ENCODE data around the gene ACOT8.

ACOT8 gene

GRCh38 chr20:45894797-45895196 lies 37.6 kb upstream of the ACOT8 start:
- no peak for TF ChIP-seq REST (IDR thresholded peaks at IDR 0.05; ENCODE audit: insufficient read depth in 1 of 2, low read depth in 2 of 2, low read length in 2 of 2)

DNA sequence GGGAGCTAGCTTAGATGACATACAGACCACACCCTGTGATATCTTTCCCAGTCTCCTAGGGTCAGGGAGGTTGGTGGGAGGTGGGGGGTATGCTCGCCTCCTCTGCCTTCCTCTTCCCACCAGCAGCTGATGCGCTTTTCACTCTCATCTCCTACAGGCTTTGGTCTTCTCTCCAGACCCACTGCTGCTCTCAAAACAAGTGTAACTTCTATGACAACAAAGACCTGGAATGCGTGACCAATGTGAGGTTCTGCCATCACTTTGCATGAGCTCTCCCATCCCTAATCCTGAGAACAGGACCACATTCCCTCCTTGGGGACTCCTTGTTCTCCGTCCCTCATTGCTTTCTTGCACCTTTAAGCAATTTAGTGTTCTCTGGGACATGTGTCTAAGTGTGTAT lies 36.6 kb upstream of the ACOT8 start:
- TF ChIP-seq POLR2AphosphoS5 (IDR thresholded peaks at IDR 0.05; ENCODE audit: low read depth, low read length) (no peak), FOXP2 (optimal IDR thresholded peaks at IDR 0.05; ENCODE audit: borderline replicate concordance, extremely low read depth, extremely low read length, insufficient read depth) (no peak), REST (IDR thresholded peaks at IDR 0.05; ENCODE audit: insufficient read depth in 1 of 2, low read depth in 2 of 2, low read length in 2 of 2) (no peak), SIN3A (IDR thresholded peaks at IDR 0.05; ENCODE audit: borderline replicate concordance, insufficient read depth, low read length) (no peak), TAF1 (IDR thresholded peaks at IDR 0.05; ENCODE audit: borderline replicate concordance, insufficient read depth, low read length) (no peak)

GRCh38 chr20:45892828-45893500 lies 35.8 kb upstream of the ACOT8 start:
- TF ChIP-seq SIN3A (IDR thresholded peaks at IDR 0.05; ENCODE audit: borderline replicate concordance, insufficient read depth, low read length) (no peak), POLR2AphosphoS5 (IDR thresholded peaks at IDR 0.05; ENCODE audit: low read depth, low read length) (no peak), REST (IDR thresholded peaks at IDR 0.05; ENCODE audit: insufficient read depth in 1 of 2, low read depth in 2 of 2, low read length in 2 of 2) (no peak), TAF1 (IDR thresholded peaks at IDR 0.05; ENCODE audit: borderline replicate concordance, insufficient read depth, low read length) (no peak), FOXP2 (optimal IDR thresholded peaks at IDR 0.05; ENCODE audit: borderline replicate concordance, extremely low read depth, extremely low read length, insufficient read depth) (no peak)

DNA sequence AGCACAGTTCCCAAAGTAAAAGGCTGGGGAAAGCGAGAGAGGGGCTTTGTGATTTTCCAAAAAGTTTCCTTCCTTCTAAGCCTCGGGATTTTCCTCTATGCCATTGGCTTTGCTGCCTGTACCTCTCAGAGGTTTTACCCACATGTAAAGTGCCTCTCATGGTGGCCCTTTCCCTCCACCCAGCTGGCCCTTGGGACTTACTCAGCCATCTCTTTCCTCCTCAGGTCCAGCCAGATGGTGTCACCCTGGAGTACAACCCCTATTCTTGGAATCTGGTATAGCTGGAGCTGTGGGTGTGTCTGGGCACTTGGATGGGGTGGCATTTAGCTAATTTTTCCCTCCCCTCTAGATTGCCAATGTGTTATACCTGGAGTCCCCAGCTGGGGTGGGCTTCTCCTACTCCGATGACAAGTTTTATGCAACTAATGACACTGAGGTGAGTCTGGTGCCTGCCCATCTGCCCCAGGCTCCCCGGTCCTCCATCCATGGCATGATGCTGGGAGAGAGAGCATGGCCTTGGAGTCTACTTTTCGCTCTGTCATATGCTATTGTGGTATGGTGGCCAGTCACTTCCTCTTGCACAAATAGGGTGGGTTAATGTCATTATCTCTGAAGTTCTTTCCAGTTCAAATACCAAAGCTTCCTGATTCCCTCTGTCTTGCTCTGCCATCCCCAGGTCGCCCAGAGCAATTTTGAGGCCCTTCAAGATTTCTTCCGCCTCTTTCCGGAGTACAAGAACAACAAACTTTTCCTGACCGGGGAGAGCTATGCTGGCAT lies 35.0 kb upstream of the ACOT8 start:
- TF ChIP-seq SIN3A (IDR thresholded peaks at IDR 0.05; ENCODE audit: borderline replicate concordance, insufficient read depth, low read length), result no peak
- TF ChIP-seq TAF1 (IDR thresholded peaks at IDR 0.05; ENCODE audit: borderline replicate concordance, insufficient read depth, low read length), result no peak
- TF ChIP-seq FOXP2 (optimal IDR thresholded peaks at IDR 0.05; ENCODE audit: borderline replicate concordance, extremely low read depth, extremely low read length, insufficient read depth), result no peak
- no peak for TF ChIP-seq REST (IDR thresholded peaks at IDR 0.05; ENCODE audit: insufficient read depth in 1 of 2, low read depth in 2 of 2, low read length in 2 of 2)
- no peak for TF ChIP-seq POLR2AphosphoS5 (IDR thresholded peaks at IDR 0.05; ENCODE audit: low read depth, low read length)

All from PFSK-1 (cell line).